HepG2 (cell line): Measurements from ENCODE around the gene EBP. TPM values are rescaled to one million over a fixed set of nuclear protein-coding genes. Genes with fewer than 3 reads are reported as not detected.

ENCODE experiments used
- BCL6 ChIP-seq: IDR thresholded peaks from 2 replicates; pipeline ENCODE4 v1.6.1; 2016; ENCODE audit warnings: missing genetic modification reagents, missing compliant biosample characterization
- DR1 ChIP-seq: sonication (generic); formaldehyde crosslinking; IDR thresholded peaks from 2 replicates; pipeline ENCODE4 v1.8.0; 2021; ENCODE audit warnings: mild to moderate bottlenecking, missing genetic modification reagents, inconsistent platforms
- ETV6 ChIP-seq: sonication (generic); formaldehyde crosslinking; conservative IDR thresholded peaks from 2 replicates; pipeline ENCODE4 v1.4.0; 2020; ENCODE audit warnings: missing genetic modification reagents
- GABPA ChIP-seq, 2 experiments: IDR thresholded peaks; 2 replicates each; pipeline ENCODE4 v1.6.1; 2011 to 2016; ENCODE audit warnings: low read depth in 2 of 2, low read length in 1 of 2, missing biosample characterization in 1 of 2, missing genetic modification characterization in 1 of 2
- GMEB1 ChIP-seq: sonication (generic); formaldehyde crosslinking; IDR thresholded peaks from 2 replicates; pipeline ENCODE4 v1.5.1; 2020; ENCODE audit warnings: missing genetic modification reagents, mild to moderate bottlenecking, borderline replicate concordance
- KDM5B ChIP-seq: sonication (generic); formaldehyde crosslinking; IDR thresholded peaks from 2 replicates; pipeline ENCODE4 v1.4.0; 2020; ENCODE audit warnings: missing genetic modification reagents, mild to moderate bottlenecking, borderline replicate concordance
- NFIB ChIP-seq: sonication (generic); formaldehyde crosslinking; IDR thresholded peaks from 2 replicates; pipeline ENCODE4 v1.9.0; 2021; ENCODE audit warnings: missing genetic modification reagents, mild to moderate bottlenecking, borderline replicate concordance
- POLR2AphosphoS5 ChIP-seq: IDR thresholded peaks from 2 replicates; pipeline ENCODE4 v1.6.1; 2012; ENCODE audit warnings: low read depth, low read length
- RFX3 ChIP-seq: IDR thresholded peaks from 2 replicates; pipeline ENCODE4 v1.6.1; 2016; ENCODE audit warnings: missing biosample characterization, missing genetic modification reagents
- SIX1 ChIP-seq: sonication (generic); formaldehyde crosslinking; IDR thresholded peaks from 2 replicates; pipeline ENCODE4 v1.4.0; 2020; ENCODE audit warnings: missing genetic modification reagents, borderline replicate concordance
- TCF7L2 ChIP-seq: IDR thresholded peaks from 2 replicates; pipeline ENCODE4 v1.6.1; 2011; ENCODE audit warnings: mild to moderate bottlenecking, low read depth, low read length, moderate library complexity
- XBP1 ChIP-seq: sonication (generic); formaldehyde crosslinking; IDR thresholded peaks from 2 replicates; pipeline ENCODE4 v1.5.0; 2020; ENCODE audit warnings: missing genetic modification reagents
- ZFP36L2 ChIP-seq: sonication (generic); formaldehyde crosslinking; IDR thresholded peaks from 2 replicates; pipeline ENCODE4 v1.4.0; 2020; ENCODE audit warnings: missing genetic modification reagents
- ZFP37 ChIP-seq: sonication (generic); formaldehyde crosslinking; IDR thresholded peaks from 2 replicates; pipeline ENCODE4 v1.4.0; 2020; ENCODE audit warnings: missing genetic modification reagents, borderline replicate concordance
- ZFX ChIP-seq: sonication (generic); formaldehyde crosslinking; IDR thresholded peaks from 2 replicates; pipeline ENCODE4 v1.4.0; 2020; ENCODE audit warnings: mild to moderate bottlenecking, low read depth, missing genetic modification reagents, moderate library complexity
- ZNF12 ChIP-seq: sonication (generic); formaldehyde crosslinking; IDR thresholded peaks from 2 replicates; pipeline ENCODE4 v1.5.0; 2020; ENCODE audit warnings: missing genetic modification reagents
- ZNF326 ChIP-seq: sonication (generic); formaldehyde crosslinking; IDR thresholded peaks from 2 replicates; pipeline ENCODE4 v1.4.0; 2020; ENCODE audit warnings: missing genetic modification reagents, borderline replicate concordance
- ZNF839 ChIP-seq: sonication (generic); formaldehyde crosslinking; IDR thresholded peaks from 2 replicates; pipeline ENCODE4 v1.4.0; 2020; ENCODE audit warnings: missing genetic modification reagents, mild to moderate bottlenecking, borderline replicate concordance
- ZSCAN25 ChIP-seq: sonication (generic); formaldehyde crosslinking; IDR thresholded peaks from 2 replicates; pipeline ENCODE4 v1.8.0; 2022; ENCODE audit warnings: mild to moderate bottlenecking, missing genetic modification reagents
- polyA plus RNA-seq, 8 experiments: library from polyadenylated mRNA; depleted of rRNA in 3 of 8; stranded (reverse) in 7 of 8; unstranded in 1 of 8; fragments of >200 nt; fragmentation: Illumina TruSeq in 4 of 8; extraction: Trizol in 4 of 8; gene quantifications; 2 replicates each; pipeline versions ENCODE4 v1.2.1 to v1.2.3, GENCODE V29; 2011 to 2016; ENCODE audit warnings: low read depth in 4 of 8, missing spikeins in 1 of 8, mixed read lengths in 1 of 8; ENCODE audit not compliant: insufficient read depth in 1 of 8
- total RNA-seq, 5 experiments: library from RNA; depleted of rRNA; stranded (reverse); fragments of >200 nt; fragmentation: Illumina TruSeq; extraction: Trizol; gene quantifications; 2 replicates each; pipeline ENCODE4 v1.2.3, GENCODE V29; 2016; ENCODE audit warnings: low read depth in 1 of 5
- TF ChIP-seq, protein P1 (sequence below), 2 experiments: sonication (generic) in 1 of 2; formaldehyde crosslinking in 1 of 2; IDR thresholded peaks; 2 replicates each; pipeline versions ENCODE4 v1.4.0 to v1.6.1; 2018 to 2020; ENCODE audit warnings: missing genetic modification reagents in 2 of 2, borderline replicate concordance in 1 of 2, low read depth in 1 of 2, mild to moderate bottlenecking in 1 of 2, missing biosample characterization in 1 of 2
- TF ChIP-seq, protein P2 (sequence below): sonication (generic); formaldehyde crosslinking; IDR thresholded peaks from 2 replicates; pipeline ENCODE4 v1.4.0; 2020; ENCODE audit warnings: mild to moderate bottlenecking, missing genetic modification reagents

Gene EBP
- total and polyA plus RNA-seq, 2 of the 13 experiments (the other 11 are each of a cell fraction or from before 2014, with no cell fraction given): 106 to 260 TPM

DNA sequence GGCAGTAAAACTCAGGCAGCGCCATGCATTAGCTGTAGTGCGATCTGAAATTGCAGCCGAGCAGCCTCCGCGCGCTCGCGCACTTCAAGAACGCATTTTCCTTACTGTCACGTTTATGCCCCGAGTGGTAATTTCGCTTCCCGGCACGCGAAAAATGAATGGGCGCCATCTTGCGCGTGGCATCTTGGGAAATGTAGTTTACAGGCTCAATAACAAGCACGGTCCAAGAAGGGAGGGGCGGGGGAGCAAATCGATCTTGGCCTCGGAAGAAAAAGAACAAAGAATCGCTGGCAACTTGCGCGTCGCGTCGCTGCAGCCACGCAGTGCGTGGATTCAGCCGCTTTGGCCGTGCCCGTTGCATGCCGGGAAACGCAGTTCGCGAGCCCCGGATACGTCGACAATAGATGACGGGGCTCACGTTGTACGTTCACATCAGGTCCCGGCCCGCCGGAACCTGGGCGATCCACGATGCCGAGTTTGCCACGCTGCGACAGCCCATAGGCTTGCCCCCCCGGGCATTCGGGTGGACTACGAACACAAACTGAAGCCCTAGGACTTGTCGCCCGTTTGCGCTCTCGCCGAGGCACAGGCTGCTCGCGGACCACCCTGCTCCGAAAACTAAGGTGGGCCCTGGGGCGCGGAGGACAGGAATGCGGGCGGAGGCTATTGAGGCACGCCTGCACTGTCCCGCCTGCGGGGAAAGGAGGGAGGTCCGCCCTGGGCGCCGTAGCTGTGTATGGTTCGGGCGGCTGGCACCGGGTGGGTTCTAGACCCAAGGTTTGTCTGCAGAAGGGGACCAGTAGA lies 45.6 kb upstream of the EBP start, which contains the start of gene FTSJ1 (continued):
- peak; percentile 88; the same call in 1 of the 2 replicates for TF ChIP-seq KDM5B (CRISPR knock-in tag)
- no peak for TF ChIP-seq ETV6 (CRISPR knock-in tag)
- TF ChIP-seq SIX1: no peak
- no peak for TF ChIP-seq XBP1 (CRISPR knock-in tag)
- no peak for TF ChIP-seq ZNF12 (CRISPR knock-in tag)
- TF ChIP-seq, protein P1, sequence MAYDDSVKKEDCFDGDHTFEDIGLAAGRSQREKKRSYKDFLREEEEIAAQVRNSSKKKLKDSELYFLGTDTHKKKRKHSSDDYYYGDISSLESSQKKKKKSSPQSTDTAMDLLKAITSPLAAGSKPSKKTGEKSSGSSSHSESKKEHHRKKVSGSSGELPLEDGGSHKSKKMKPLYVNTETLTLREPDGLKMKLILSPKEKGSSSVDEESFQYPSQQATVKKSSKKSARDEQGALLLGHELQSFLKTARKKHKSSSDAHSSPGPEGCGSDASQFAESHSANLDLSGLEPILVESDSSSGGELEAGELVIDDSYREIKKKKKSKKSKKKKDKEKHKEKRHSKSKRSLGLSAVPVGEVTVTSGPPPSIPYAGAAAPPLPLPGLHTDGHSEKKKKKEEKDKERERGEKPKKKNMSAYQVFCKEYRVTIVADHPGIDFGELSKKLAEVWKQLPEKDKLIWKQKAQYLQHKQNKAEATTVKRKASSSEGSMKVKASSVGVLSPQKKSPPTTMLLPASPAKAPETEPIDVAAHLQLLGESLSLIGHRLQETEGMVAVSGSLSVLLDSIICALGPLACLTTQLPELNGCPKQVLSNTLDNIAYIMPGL (CRISPR knock-in tag; IDR thresholded peaks at IDR 0.05; ENCODE audit: borderline replicate concordance in 1 of 2, low read depth in 1 of 2): peak; percentile 32 to 45; a peak in 1 of 4 replicates
- TF ChIP-seq ZFX (CRISPR knock-in tag): peak; percentile 79
- TF ChIP-seq BCL6 (CRISPR knock-in tag): no peak
- TF ChIP-seq ZSCAN25 (CRISPR knock-in tag): 0 out of 2 replicates have a peak, but pooled peaks have one; percentile 27
- no peak for TF ChIP-seq GABPA (IDR thresholded peaks at IDR 0.05; ENCODE audit: low read depth, low read length)
- peak; percentile 59 for TF ChIP-seq GABPA (CRISPR knock-in tag; IDR thresholded peaks at IDR 0.05; ENCODE audit: low read depth)
- TF ChIP-seq DR1 (CRISPR knock-in tag): no peak
- TF ChIP-seq POLR2AphosphoS5: peak; percentile 28; the same call in 1 of the 2 replicates
- no peak for TF ChIP-seq NFIB (CRISPR knock-in tag)
- TF ChIP-seq TCF7L2: no peak
- no peak for TF ChIP-seq ZNF326 (CRISPR knock-in tag)
- TF ChIP-seq ZFP37 (CRISPR knock-in tag): no peak
- TF ChIP-seq ZFP36L2 (CRISPR knock-in tag): no peak
- TF ChIP-seq RFX3 (CRISPR knock-in tag): no peak
- TF ChIP-seq GMEB1: peak; percentile 97
- TF ChIP-seq, protein P2, sequence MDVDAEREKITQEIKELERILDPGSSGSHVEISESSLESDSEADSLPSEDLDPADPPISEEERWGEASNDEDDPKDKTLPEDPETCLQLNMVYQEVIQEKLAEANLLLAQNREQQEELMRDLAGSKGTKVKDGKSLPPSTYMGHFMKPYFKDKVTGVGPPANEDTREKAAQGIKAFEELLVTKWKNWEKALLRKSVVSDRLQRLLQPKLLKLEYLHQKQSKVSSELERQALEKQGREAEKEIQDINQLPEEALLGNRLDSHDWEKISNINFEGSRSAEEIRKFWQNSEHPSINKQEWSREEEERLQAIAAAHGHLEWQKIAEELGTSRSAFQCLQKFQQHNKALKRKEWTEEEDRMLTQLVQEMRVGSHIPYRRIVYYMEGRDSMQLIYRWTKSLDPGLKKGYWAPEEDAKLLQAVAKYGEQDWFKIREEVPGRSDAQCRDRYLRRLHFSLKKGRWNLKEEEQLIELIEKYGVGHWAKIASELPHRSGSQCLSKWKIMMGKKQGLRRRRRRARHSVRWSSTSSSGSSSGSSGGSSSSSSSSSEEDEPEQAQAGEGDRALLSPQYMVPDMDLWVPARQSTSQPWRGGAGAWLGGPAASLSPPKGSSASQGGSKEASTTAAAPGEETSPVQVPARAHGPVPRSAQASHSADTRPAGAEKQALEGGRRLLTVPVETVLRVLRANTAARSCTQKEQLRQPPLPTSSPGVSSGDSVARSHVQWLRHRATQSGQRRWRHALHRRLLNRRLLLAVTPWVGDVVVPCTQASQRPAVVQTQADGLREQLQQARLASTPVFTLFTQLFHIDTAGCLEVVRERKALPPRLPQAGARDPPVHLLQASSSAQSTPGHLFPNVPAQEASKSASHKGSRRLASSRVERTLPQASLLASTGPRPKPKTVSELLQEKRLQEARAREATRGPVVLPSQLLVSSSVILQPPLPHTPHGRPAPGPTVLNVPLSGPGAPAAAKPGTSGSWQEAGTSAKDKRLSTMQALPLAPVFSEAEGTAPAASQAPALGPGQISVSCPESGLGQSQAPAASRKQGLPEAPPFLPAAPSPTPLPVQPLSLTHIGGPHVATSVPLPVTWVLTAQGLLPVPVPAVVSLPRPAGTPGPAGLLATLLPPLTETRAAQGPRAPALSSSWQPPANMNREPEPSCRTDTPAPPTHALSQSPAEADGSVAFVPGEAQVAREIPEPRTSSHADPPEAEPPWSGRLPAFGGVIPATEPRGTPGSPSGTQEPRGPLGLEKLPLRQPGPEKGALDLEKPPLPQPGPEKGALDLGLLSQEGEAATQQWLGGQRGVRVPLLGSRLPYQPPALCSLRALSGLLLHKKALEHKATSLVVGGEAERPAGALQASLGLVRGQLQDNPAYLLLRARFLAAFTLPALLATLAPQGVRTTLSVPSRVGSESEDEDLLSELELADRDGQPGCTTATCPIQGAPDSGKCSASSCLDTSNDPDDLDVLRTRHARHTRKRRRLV: peak; percentile 92
- TF ChIP-seq ZNF839 (CRISPR knock-in tag): no peak
